A673 (cell line): Measurements from ENCODE around the gene SERPINA10. TPM values are rescaled to one million over a fixed set of nuclear protein-coding genes. Genes with fewer than 3 reads are reported as not detected.

Experiments
- BruUV-seq: library from RNA; stranded (reverse); fragments of 400-500 nt; replicated peaks from 2 replicates; lab custom pipeline; 2021; lab: Mats Ljungman, UMichigan
- CTCF ChIA-PET: fragments of 300-600 bp; sonication (Branson Sonifier 250); formaldehyde crosslinking; loops from one replicate; lab custom pipeline; 2022; ENCODE audit warnings: antibody characterized with exemption; lab: Charles Lee
- POLR2A ChIA-PET: fragments of 300-600 bp; sonication (Branson Sonifier 250); formaldehyde crosslinking; loops from one replicate; lab custom pipeline; 2022; ENCODE audit warnings: antibody characterized with exemption; ENCODE audit not compliant: low non-redundant PET; lab: Charles Lee
- DNase-seq: peaks from one replicate; pipeline ENCODE4 v3.0.0-alpha.2; 2015; ENCODE audit warnings: low spot score
- H3K27ac ChIP-seq: fragments of 200-600 bp; sonication (generic); 2 replicates; pipeline ENCODE4 v1.5.1; 2016; ENCODE audit warnings: mixed run types, low read depth, mild to moderate bottlenecking, mixed read lengths, antibody characterized with exemption, low read length; ENCODE audit not compliant: poor library complexity, severe bottlenecking
- H3K27me3 ChIP-seq: fragments of 200-600 bp; sonication (generic); replicated peaks from 2 replicates; pipeline ENCODE4 v1.6.1; 2017; ENCODE audit warnings: mixed run types, low read depth, mild to moderate bottlenecking, mixed read lengths, antibody characterized with exemption, low read length; ENCODE audit not compliant: insufficient read depth, poor library complexity
- H3K36me3 ChIP-seq: fragments of 200-600 bp; sonication (generic); 2 replicates; pipeline ENCODE4 v1.6.1; 2016; ENCODE audit warnings: mixed run types, mild to moderate bottlenecking, mixed read lengths, antibody characterized with exemption, low read length; ENCODE audit not compliant: insufficient read depth, poor library complexity, severe bottlenecking
- H3K4me1 ChIP-seq: fragments of 200-600 bp; sonication (generic); 2 replicates; pipeline ENCODE4 v1.6.1; 2017; ENCODE audit warnings: mixed run types, mild to moderate bottlenecking, mixed read lengths, antibody characterized with exemption, low read length; ENCODE audit not compliant: insufficient read depth, poor library complexity, severe bottlenecking
- H3K4me3 ChIP-seq: fragments of 200-600 bp; sonication (generic); 2 replicates; pipeline ENCODE4 v1.5.1; 2016; ENCODE audit warnings: low read depth, mixed run types, mild to moderate bottlenecking, mixed read lengths, low read length; ENCODE audit not compliant: poor library complexity, severe bottlenecking
- H3K9me3 ChIP-seq: fragments of 200-600 bp; sonication (generic); 2 replicates; pipeline ENCODE4 v1.6.1; 2016; ENCODE audit warnings: mixed run types, low read depth, mild to moderate bottlenecking, mixed read lengths, antibody characterized with exemption, low read length; ENCODE audit not compliant: poor library complexity, severe bottlenecking
- CTCF ChIP-seq: fragments of 300-800, 200-600 bp; sonication (generic); conservative IDR thresholded peaks from 2 replicates; pipeline ENCODE4 v1.5.1; 2017; ENCODE audit warnings: low read depth, mild to moderate bottlenecking, antibody characterized with exemption, low read length, moderate library complexity, mixed read lengths
- EZH2 ChIP-seq: fragments of 200-600 bp; sonication (generic); IDR thresholded peaks from 2 replicates; pipeline ENCODE4 v1.6.1; 2017; ENCODE audit warnings: borderline replicate concordance, low read depth, mild to moderate bottlenecking, mixed read lengths, antibody characterized with exemption, low read length; ENCODE audit not compliant: poor library complexity, severe bottlenecking
- intact Hi-C: fragments of 100-400 bp; cut with micrococcal nuclease; formaldehyde crosslinking; loops from one replicate; pipeline ENCODE4 v1.10.0; 2022; ENCODE audit not compliant: unreplicated experiment
- total RNA-seq: library from RNA; stranded (reverse); gene quantifications from 2 replicates; pipeline ENCODE4 v1.2.3, GENCODE V29; 2021

Gene SERPINA10
- total RNA-seq, 1 experiment from 2014 or later: not detected

- no peaks in the 10 kb centered on the region for H3K36me3 ChIP-seq
- H3K4me3 ChIP-seq: no peak overlapping the region
- DNase-seq: no peak
- ChIA-PET POLR2A (interaction anchor here (0.7 kb wide), 1 partner anchor 497 kb away, joined by 3 read pairs; no protein-coding TSS in a partner anchor), CTCF (no interaction called here)
- no peak overlapping the region for H3K27ac ChIP-seq
- BruUV-seq: no TSS peak
- H3K4me1 ChIP-seq: no peaks in the 10 kb centered on the region
- intact Hi-C loops: no loop called here
- no peaks in the 10 kb centered on the region for H3K27me3 ChIP-seq
- no peaks in the 10 kb centered on the region for H3K9me3 ChIP-seq
- TF ChIP-seq CTCF: no peak
- no peak for TF ChIP-seq EZH2
These were observed 48.7 kb upstream of the SERPINA10 start for GRCh38 chr14:94341656-94342333.

GRCh38 chr14:94340533-94340932, 47.5 kb upstream of the SERPINA10 start:
- no peaks in the 10 kb centered on the region for H3K9me3 ChIP-seq
- BruUV-seq: no TSS peak
- no peak for DNase-seq
- no peaks in the 10 kb centered on the region for H3K27me3 ChIP-seq
- CTCF ChIA-PET: no interaction called here
- intact Hi-C loops: no loop called here
- H3K27ac ChIP-seq: no peak overlapping the region
- TF ChIP-seq CTCF (no peak), EZH2 (no peak)
- no peak overlapping the region for H3K4me3 ChIP-seq
- POLR2A ChIA-PET: no interaction called here
- H3K4me1 ChIP-seq: no peaks in the 10 kb centered on the region
- H3K36me3 ChIP-seq: no peaks in the 10 kb centered on the region

GRCh38 chr14:94338023-94338422, 45.0 kb upstream of the SERPINA10 start:
- POLR2A ChIA-PET: no interaction called here

More at GRCh38 chr14:94338023-94338422, 45.0 kb upstream of the SERPINA10 start:
- BruUV-seq: no TSS peak
- Histone ChIP-seq H3K27me3 (no peaks in the 10 kb centered on the region), H3K4me1 (no peaks in the 10 kb centered on the region), H3K4me3 (no peak overlapping the region), H3K9me3 (no peaks in the 10 kb centered on the region), H3K27ac (no peak overlapping the region), H3K36me3 (no peaks in the 10 kb centered on the region)
- CTCF ChIA-PET: no interaction called here
- no peak for DNase-seq
- no peak for TF ChIP-seq EZH2
- TF ChIP-seq CTCF: no peak
- intact Hi-C loops: no loop called here
